Activated CD4-positive, alpha-beta T cell treated with anti-CD3 and anti-CD28 coated beads for 48 hours (primary cell): ENCODE results near the gene SIRPB2.

ENCODE experiments used
- DNase-seq: peaks from one replicate; pipeline ENCODE4 v3.0.0-alpha.2; 2020

The SIRPB2 gene

GRCh38 chr20:1469925-1470571, 21.2 kb downstream of the SIRPB2 start:
- DNase-seq = peak; percentile 41

- no peak for DNase-seq
These were observed 21.8 kb downstream of the SIRPB2 start for GRCh38 chr20:1469306-1469905.

- no peak for DNase-seq
These were observed 23.0 kb downstream of the SIRPB2 start for GRCh38 chr20:1468117-1468624.

GRCh38 chr20:1467355-1468116, 23.7 kb downstream of the SIRPB2 start:
- peak; percentile 12 for DNase-seq

GRCh38 chr20:1467082-1467354, 24.2 kb downstream of the SIRPB2 start:
- DNase-seq = no peak

- DNase-seq = peak; percentile 97
These were observed 24.8 kb downstream of the SIRPB2 start, which contains the start of gene NSFL1C for GRCh38 chr20:1466211-1467081. NSFL1C (minus strand) TSS chr20:1466849; CDS start chr20:1466824, 25 bp downstream.

- no peak for DNase-seq
These were observed 25.6 kb downstream of the SIRPB2 start for GRCh38 chr20:1465470-1466210.

GRCh38 chr20:1463971-1464570, 27.1 kb downstream of the SIRPB2 start:
- no peak for DNase-seq

- DNase-seq = no peak
These were observed 28.4 kb downstream of the SIRPB2 start for GRCh38 chr20:1462834-1463233.

GRCh38 chr20:1462001-1462400, 29.2 kb downstream of the SIRPB2 start:
- DNase-seq = no peak

- no peak for DNase-seq
These were observed 30.9 kb downstream of the SIRPB2 start for GRCh38 chr20:1460275-1460674.

GRCh38 chr20:1457992-1458391, 33.2 kb downstream of the SIRPB2 start:
- DNase-seq = no peak

- no peak for DNase-seq
These were observed 34.9 kb downstream of the SIRPB2 start for GRCh38 chr20:1456300-1456699.

GRCh38 chr20:1450926-1451491, 40.2 kb downstream of the SIRPB2 start:
- no peak for DNase-seq

GRCh38 chr20:1449370-1449769, 41.9 kb downstream of the SIRPB2 start:
- DNase-seq = no peak

GRCh38 chr20:1448081-1448620, 43.1 kb downstream of the SIRPB2 start:
- DNase-seq = no peak

- no peak for DNase-seq
These were observed 44.7 kb downstream of the SIRPB2 start for GRCh38 chr20:1446536-1446935.

- DNase-seq = no peak
These were observed 48.1 kb downstream of the SIRPB2 start for GRCh38 chr20:1443085-1443484.

- DNase-seq = no peak
These were observed 48.9 kb downstream of the SIRPB2 start for GRCh38 chr20:1442304-1442703.

GRCh38 chr20:1441133-1441532, 50.1 kb downstream of the SIRPB2 start:
- DNase-seq = no peak

- DNase-seq = peak; percentile 18
These were observed 51.2 kb downstream of the SIRPB2 start for GRCh38 chr20:1440024-1440423.
